ENCODE measurements around the gene APEH.
A peak's percentile ranks its signal among the peaks of the same experiment; 100 is the strongest.

The APEH gene
- 64.4 reads per million, percentile 74 among the genes with 10 or more reads in this experiment for total RNA-seq

DNA sequence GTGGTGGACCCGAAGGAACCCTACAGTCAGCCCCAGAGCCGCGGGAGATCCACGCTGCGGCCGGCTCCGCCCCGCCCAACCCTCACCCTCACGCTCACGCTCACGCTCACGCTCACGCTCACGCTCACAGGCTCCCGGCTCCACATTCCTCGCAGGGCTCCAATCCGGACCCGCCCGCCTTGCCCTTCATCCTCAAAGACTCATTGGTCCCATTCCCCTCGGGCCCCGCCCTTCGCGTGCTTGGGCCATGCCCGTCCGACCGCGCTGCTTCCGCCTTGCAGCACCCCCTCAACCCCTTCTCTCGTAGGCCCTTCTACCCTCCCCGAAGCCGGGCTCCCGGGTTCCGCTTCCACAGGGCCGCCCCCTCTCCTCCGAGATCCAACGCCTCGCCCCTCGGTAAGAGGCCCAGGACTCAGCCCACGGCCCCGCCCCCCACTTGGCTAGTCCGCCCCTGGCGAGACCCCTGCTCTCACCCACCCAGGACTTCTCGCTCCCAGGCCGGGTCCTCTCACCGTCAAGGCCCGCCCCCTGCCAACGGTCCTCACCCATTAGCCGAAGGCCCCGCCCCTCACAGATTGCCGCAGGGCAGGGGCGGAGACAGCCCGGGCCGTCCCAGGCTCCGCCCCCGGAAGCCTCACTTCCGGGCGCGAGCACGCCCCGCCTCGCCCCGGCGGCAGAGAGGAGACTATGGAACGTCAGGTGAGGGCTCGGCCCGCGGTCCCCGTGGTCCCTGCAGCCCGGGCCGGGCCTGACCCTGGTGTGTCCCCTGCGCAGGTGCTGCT lies at the start of gene APEH:
Gene APEH, plus strand, starts transcription at position 637 of the 782 bp plus-strand sequence. Its CDS starts 51 bp downstream, at position 688.
- peak; percentile 94 for DNase-seq

GRCh38 chr3:49625071-49625470 lies 49.1 kb upstream of the APEH start:
- no peak for DNase-seq

DNA sequence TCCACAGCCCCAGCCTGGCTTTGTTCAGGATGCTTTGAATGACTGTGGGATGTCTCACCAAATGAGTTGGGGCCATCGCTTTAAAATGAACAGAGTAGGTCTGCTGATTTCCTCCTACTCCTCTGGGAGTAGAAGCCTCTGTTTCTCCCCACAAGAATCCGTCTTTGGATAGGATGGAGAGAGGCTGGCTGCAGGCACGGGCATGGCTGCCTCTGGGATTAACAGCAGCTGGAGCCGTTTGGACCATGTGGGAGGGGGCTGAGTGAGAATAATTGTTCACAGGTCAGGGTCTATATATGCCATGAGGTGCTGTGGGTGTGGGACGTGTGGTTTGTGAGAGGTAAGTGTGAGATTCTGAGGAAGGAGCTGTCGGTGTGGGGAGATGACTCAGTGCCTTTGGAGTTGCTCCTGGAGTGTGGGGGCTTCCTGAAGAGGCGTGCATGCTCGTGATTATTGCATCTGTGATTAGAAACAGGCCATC lies 48.0 kb upstream of the APEH start:
- DNase-seq: no peak

GRCh38 chr3:49626796-49627195 lies 47.4 kb upstream of the APEH start:
- DNase-seq: no peak

- DNase-seq: no peak
Measured at GRCh38 chr3:49627634-49628033, 46.5 kb upstream of the APEH start.

GRCh38 chr3:49628249-49628648 lies 45.9 kb upstream of the APEH start:
- no peak for DNase-seq

GRCh38 chr3:49629451-49629850 lies 44.7 kb upstream of the APEH start:
- no peak for DNase-seq

- no peak for DNase-seq
Measured at GRCh38 chr3:49629866-49630265, 44.3 kb upstream of the APEH start.

GRCh38 chr3:49630784-49631183 lies 43.4 kb upstream of the APEH start:
- no peak for DNase-seq

DNA sequence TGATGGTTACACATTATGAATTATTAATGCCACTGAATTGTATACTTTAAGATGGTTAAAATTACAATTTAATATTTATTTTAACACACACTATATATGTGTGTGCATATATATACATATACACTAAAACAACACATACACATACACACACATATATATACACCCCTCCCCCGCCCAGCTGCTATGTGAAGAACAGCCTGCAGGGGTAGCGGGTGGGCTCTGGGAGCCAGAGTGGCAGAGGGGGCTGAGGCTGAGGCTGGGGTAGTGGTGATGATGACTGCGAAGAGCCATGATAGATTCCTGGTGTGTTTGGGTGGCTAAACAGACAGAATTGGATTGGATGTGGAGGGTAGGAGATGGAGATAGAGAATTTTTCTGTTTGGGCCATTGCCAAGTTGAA lies 39.4 kb upstream of the APEH start:
- no peak for DNase-seq

DNA sequence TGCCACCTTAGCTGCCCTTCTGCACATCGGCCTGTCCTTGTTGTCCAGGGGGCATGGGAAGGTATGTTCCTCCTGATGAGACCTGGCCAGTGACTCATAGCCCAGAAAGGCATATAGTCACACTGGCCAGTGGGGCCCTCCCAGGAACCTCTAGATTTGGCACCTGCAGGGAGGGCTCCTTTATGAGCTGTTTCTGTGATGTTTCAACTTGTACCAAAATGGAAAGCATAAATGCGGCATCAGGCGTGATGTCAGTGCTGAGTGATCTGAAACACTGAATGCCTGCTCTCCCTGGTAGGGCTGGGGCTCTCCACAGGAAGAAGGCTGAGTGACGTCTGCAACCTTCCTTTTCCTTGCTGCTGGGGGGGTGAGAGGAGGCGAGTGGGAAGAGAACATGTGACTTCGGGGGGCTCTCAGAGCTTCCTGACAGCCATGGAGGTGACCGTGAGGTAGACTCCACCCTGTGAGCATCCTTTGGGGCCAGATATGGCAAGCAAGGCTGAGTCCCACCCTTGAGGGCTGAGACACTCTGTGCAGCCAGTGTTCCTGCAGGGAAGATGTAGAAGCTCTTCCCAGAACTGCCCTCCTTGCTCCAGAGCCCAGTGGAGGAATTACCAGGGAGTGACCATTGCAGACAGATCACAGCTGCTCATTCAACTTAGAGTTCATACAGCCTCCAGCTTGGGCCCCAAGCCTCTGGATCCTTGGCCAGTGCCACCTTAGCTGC lies 37.1 kb upstream of the APEH start:
- no peak for DNase-seq

DNA sequence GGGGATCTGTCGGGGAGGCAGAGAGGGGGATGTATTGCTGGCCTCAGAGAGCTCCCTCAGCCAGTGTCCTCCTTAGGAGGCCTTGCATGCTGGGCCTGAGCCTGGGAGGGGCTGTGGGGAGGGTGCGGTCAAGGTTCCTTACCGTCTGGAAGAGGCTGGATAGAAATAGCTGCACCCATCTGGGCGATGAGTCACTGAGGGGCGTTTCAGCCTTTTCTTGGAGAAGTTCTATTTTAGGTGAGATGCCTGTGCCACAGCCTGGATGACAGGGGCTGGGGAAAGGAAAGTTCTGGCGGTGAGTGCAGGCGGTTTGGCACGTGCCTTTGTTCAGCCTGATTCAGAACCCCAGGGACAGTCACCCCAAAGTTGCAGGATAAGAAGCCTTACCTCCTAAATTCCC lies 35.7 kb upstream of the APEH start:
- no peak for DNase-seq

DNA sequence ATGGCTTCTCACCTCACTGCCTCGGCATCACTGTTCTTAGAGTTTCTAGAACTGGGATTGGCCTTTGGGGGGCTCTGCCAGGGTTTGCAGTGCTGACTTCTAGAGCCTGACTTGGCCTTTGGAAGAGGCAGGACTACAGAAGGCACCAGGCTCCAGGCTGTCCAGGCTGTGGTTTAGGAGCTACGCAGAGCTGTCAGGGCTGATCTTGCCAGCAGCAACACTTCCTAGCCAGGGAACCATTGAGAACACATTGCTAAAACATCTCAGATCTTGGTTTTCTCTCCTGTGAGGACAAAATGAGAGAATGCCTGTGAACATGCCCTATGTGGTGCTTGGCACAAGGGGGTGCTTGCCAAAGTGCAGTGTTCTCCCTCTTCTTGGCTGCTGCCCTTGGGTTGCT lies 34.6 kb upstream of the APEH start:
- no peak for DNase-seq

DNA sequence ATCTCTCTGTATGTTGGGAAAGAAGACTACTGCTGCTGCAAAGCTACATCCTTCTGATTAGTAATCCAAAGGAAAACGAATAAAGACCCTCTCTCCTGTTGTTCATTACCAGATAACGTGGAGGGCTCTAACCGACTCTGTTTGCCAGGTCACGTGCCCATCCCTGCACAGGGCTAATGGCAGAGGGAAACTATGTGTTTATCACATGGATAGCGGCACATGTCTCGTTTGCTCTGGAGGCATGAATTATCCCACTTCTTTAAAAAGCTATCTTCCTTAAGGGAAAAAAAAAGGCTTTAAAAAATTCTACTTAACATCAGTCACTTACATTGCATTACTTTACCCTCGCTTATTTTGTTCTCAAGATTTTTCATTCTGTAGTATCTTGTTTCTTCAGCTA lies 32.9 kb upstream of the APEH start:
- DNase-seq: no peak

GRCh38 chr3:49641921-49642707 lies 32.0 kb upstream of the APEH start:
- DNase-seq: no peak

DNA sequence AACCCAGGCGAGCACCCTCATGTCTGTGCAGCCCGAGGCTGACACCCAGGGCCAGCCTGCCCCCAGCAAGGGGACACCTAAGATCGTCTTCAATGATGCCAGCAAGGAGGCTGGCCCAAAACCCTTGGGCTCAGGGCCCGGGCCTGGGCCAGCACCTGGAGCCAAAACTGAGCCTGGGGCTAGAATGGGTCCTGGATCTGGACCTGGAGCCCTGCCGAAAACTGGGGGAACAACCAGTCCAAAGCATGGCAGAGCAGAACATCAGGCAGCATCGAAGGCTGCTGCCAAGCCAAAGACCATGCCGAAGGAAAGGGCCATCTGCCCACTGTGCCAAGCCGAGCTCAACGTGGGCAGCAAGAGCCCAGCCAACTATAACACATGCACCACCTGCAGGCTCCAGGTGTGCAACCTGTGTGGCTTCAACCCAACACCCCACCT lies 31.4 kb upstream of the APEH start:
- no peak for DNase-seq

- no peak for DNase-seq
Measured at GRCh38 chr3:49644684-49645083, 29.5 kb upstream of the APEH start.

DNA sequence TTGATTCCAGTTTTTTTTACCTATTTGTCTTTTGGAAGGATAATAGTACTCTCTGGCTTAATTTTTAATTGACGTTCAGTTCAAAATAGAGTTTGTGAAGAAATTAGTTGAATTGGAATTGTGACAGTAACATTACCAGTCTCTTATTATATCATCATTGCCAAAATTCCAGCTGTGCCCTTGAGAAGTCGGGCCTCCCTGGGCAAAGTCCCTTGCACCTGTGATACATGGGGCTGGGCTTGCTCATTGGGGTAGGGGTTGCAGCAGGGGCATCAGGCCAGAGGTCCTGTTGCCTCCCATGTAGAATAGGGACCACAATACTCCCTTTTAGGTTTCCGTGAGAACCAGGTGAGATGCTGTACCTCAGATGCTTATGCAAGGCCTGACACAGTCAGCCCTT lies 27.9 kb upstream of the APEH start:
- no peak for DNase-seq

DNA sequence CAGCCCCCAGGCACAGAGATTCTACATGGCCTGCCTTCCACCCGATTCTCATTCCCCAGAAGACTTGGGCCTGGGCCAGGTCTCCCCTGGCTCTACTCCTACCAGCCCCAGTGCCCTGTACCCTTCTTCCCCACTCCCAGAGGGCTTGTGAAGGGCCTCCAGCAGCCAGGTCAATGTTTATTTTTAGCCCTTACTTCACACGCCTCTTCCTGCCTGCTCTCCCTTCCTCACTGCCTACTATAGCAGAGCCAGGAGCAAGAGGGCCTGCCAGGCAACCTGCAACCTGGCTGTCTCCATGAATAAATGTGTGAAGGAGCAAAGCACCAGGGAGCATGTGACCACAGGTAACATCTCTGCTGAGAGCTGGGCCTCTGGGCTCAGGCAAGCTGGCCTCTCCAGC lies 26.4 kb upstream of the APEH start:
- no peak for DNase-seq

DNA sequence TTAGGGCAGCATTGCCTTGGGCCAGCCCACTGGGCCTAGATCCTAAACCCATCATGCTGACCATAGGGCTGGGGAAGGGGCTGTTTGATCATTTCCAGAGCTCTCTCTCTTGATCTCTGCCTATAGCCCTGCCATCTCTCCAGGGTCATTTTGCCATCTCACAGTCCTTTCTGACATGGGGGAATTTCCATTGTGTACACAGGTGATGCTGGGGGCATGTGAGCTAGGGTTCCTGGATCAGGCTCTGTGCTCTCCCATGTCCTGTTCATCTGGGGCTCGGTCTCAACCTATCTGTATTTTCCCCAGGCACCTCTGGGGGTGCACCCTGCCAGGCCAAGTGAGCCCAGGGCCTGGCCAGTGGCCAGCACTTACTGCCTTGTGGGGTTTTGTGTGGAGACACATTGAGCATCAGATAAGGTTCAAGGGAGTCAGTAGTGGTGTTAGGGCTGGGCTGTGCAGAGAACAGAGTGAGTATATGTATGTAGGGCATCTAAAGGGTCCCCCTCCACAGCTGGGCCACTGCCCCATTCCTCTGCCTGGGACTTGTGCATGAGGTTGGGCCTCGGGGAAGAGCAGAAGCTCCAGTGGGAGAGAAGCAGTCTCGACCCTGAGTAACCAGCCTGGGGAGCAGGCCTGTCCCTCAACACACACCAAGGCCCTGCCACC lies 25.7 kb upstream of the APEH start:
- DNase-seq: no peak

DNA sequence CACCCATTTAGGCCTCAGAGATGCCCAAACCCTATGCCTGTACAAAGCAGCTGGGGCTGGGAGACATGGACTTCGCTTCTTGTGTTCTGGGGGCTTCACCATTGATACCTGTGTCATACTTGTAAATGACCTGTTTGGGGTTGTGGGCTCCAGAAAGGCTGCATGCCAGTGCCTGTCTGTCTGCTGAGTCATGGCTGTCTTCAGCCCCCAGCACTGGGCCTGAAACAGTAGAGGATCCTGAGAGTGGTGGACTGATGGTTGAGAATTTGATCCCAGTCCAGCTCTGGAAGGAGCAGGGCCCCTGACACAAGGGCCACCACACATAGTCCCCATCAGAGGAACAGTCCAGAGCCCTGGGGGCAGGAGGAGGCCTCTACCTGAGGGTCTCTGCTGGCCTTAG lies 24.6 kb upstream of the APEH start:
- no peak for DNase-seq

GRCh38 chr3:49650177-49650576 lies 24.0 kb upstream of the APEH start:
- DNase-seq: no peak

GRCh38 chr3:49650637-49651036 lies 23.5 kb upstream of the APEH start:
- no peak for DNase-seq
